PFSK-1 (cell line): ENCODE measurements around the gene RIBC1.

Experiments used
- FOXP2 ChIP-seq: optimal IDR thresholded peaks from 2 replicates; pipeline ENCODE3; 2011; ENCODE audit warnings: borderline replicate concordance, control low read depth, inconsistent platforms; ENCODE audit not compliant: insufficient read depth; ENCODE audit errors: extremely low read length, extremely low read depth
- POLR2AphosphoS5 ChIP-seq: IDR thresholded peaks from 2 replicates; pipeline ENCODE4 v1.6.1; 2012; ENCODE audit warnings: low read depth, mild to moderate bottlenecking, control low read depth, low read length, moderate library complexity
- SIN3A ChIP-seq: IDR thresholded peaks from 2 replicates; pipeline ENCODE4 v1.6.1; 2012; ENCODE audit warnings: mild to moderate bottlenecking, low read length, moderate library complexity, borderline replicate concordance; ENCODE audit not compliant: insufficient read depth
- TAF1 ChIP-seq: IDR thresholded peaks from 2 replicates; pipeline ENCODE4 v1.6.1; 2012; ENCODE audit warnings: low read length, control low read depth, borderline replicate concordance; ENCODE audit not compliant: insufficient read depth
- TF ChIP-seq, protein P1 (sequence below), 2 experiments: IDR thresholded peaks; 2 replicates each; pipeline versions ENCODE4 v1.6.1 to v1.8.0; 2011 to 2012; ENCODE audit warnings: low read depth in 2 of 2, low read length in 2 of 2, control low read depth in 1 of 2, inconsistent platforms in 1 of 2, mild to moderate bottlenecking in 1 of 2, moderate library complexity in 1 of 2; ENCODE audit not compliant: insufficient read depth in 1 of 2

Gene RIBC1

DNA sequence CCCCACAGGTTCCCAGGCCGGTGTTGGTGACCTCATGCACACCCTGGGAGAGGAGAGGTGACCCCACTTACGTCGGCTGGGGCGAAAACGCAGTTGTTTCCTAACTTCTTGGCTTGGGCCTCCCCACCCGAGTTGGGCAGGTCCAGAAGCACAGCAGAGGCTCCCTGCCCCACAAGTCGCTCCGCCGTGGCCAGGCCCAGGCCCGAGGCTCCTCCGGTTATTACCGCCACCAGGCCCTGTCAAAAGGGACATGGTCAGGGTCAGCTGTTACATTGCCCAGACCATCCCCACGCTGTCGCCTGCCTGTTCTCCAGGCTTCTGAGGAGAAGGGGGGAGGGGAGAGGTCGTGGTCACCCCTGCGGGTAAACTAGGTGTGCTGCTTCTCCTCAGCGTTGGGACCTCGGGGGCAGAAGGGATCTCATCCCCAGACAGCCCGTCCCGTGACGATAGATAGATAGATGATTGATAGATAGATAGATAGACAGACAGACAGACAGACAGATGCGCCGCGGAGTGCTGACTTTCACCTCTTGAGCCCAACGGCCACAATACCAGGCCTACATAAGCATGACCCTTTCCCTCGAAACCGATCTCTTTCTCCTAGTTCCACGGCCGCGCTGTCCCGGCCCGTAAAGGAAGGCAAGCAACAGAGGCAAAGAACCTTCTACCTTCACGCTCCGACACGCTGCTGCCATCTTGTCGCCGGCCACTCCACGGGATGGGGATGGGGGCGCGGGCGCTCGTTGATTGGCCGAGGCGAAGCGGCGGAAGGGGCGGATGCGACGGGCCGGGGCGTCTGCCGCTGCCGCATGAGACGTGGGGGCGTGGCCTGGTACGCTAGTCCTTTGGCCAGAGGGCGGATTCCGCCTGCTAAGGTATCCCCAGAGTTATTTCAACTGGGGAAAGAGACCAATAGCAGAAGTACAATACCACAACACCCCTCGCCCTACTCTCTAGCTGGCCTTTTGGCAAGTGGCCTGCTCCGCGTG is 11.3 kb downstream of the RIBC1 start, which contains the start of gene HSD17B10:
TSS of gene HSD17B10 (minus strand) at position 720 of the 989 bp plus-strand sequence. CDS start at position 695, 25 bp downstream.
- TF ChIP-seq, protein P1, sequence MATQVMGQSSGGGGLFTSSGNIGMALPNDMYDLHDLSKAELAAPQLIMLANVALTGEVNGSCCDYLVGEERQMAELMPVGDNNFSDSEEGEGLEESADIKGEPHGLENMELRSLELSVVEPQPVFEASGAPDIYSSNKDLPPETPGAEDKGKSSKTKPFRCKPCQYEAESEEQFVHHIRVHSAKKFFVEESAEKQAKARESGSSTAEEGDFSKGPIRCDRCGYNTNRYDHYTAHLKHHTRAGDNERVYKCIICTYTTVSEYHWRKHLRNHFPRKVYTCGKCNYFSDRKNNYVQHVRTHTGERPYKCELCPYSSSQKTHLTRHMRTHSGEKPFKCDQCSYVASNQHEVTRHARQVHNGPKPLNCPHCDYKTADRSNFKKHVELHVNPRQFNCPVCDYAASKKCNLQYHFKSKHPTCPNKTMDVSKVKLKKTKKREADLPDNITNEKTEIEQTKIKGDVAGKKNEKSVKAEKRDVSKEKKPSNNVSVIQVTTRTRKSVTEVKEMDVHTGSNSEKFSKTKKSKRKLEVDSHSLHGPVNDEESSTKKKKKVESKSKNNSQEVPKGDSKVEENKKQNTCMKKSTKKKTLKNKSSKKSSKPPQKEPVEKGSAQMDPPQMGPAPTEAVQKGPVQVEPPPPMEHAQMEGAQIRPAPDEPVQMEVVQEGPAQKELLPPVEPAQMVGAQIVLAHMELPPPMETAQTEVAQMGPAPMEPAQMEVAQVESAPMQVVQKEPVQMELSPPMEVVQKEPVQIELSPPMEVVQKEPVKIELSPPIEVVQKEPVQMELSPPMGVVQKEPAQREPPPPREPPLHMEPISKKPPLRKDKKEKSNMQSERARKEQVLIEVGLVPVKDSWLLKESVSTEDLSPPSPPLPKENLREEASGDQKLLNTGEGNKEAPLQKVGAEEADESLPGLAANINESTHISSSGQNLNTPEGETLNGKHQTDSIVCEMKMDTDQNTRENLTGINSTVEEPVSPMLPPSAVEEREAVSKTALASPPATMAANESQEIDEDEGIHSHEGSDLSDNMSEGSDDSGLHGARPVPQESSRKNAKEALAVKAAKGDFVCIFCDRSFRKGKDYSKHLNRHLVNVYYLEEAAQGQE (IDR thresholded peaks at IDR 0.05; ENCODE audit: insufficient read depth in 1 of 2, low read depth in 2 of 2, low read length in 2 of 2), result no peak
- peak; percentile 82; the same call in 1 of the 2 replicates for TF ChIP-seq TAF1
- 0 out of 2 replicates have a peak, but pooled peaks have one; percentile 21 for TF ChIP-seq SIN3A
- peak; percentile 83 for TF ChIP-seq POLR2AphosphoS5
- TF ChIP-seq FOXP2, result no peak

DNA sequence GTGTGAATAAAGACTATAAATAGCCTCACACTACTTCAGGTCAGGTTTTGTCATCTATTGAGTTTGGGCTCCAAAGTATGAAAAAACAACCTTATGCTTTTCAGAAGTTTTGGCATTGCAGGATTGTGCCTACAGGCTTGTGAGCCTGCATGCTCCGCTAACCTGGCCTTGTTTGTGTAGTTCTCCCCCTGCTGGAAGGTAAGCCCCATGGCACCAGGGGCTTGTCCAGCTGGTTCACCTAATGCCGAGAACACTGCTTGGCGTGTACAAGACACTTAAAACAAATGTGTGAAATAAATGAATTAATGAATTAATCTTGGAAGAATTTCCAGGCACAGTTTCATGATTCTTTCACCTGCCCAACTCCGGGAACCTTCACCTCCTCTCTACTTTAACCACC is 13.3 kb downstream of the RIBC1 start:
- TF ChIP-seq TAF1, result no peak
- TF ChIP-seq POLR2AphosphoS5, result no peak
- TF ChIP-seq, protein P1 (IDR thresholded peaks at IDR 0.05; ENCODE audit: insufficient read depth in 1 of 2, low read depth in 2 of 2, low read length in 2 of 2), result no peak
- TF ChIP-seq FOXP2, result no peak

- TF ChIP-seq, protein P1 (IDR thresholded peaks at IDR 0.05; ENCODE audit: insufficient read depth in 1 of 2, low read depth in 2 of 2, low read length in 2 of 2), result no peak
- TF ChIP-seq POLR2AphosphoS5 (no peak), FOXP2 (no peak), SIN3A (no peak), TAF1 (no peak)
Observed at GRCh38 chrX:53437206-53437605, 14.5 kb downstream of the RIBC1 start.

GRCh38 chrX:53438174-53438831 is 15.6 kb downstream of the RIBC1 start:
- no peak for TF ChIP-seq SIN3A
- TF ChIP-seq FOXP2, result no peak
- TF ChIP-seq, protein P1 (IDR thresholded peaks at IDR 0.05; ENCODE audit: insufficient read depth in 1 of 2, low read depth in 2 of 2, low read length in 2 of 2), result no peak
- no peak for TF ChIP-seq TAF1
- no peak for TF ChIP-seq POLR2AphosphoS5
